K562 (cell line): ENCODE results near the gene AKAP12.

Source experiments
- BCL6 ChIP-seq: fragments of 250-450 bp; sonication (Bioruptor Pico); IDR thresholded peaks from 2 replicates; pipeline ENCODE4 v1.4.0; 2020
- ETV5 ChIP-seq: sonication (generic); formaldehyde crosslinking; IDR thresholded peaks from 2 replicates; pipeline ENCODE4 v1.4.0; 2020; ENCODE audit warnings: low read depth, mild to moderate bottlenecking, missing genetic modification reagents
- HCFC1 ChIP-seq: IDR thresholded peaks from 2 replicates; pipeline ENCODE4 v1.6.1; 2012; ENCODE audit warnings: low read depth, low read length, improper control_type of control experiment
- NR1H2 ChIP-seq: sonication (generic); formaldehyde crosslinking; IDR thresholded peaks from 2 replicates; pipeline ENCODE4 v1.4.0; 2020; ENCODE audit warnings: mild to moderate bottlenecking, missing genetic modification reagents
- TCF7L2 ChIP-seq: fragments of 150-350 bp; IDR thresholded peaks from 2 replicates; pipeline ENCODE4 v1.6.1; 2016; ENCODE audit warnings: low read depth, mild to moderate bottlenecking, low read length, moderate library complexity
- ZNF140 ChIP-seq: fragments of 250-450 bp; sonication (Bioruptor Pico); IDR thresholded peaks from 2 replicates; pipeline ENCODE4 v1.8.0; 2021; ENCODE audit warnings: moderate library complexity, mild to moderate bottlenecking, inconsistent platforms
- ZNF232 ChIP-seq: sonication (generic); formaldehyde crosslinking; IDR thresholded peaks from 2 replicates; pipeline ENCODE4 v1.8.0; 2022; ENCODE audit warnings: mild to moderate bottlenecking, missing genetic modification reagents

DNA sequence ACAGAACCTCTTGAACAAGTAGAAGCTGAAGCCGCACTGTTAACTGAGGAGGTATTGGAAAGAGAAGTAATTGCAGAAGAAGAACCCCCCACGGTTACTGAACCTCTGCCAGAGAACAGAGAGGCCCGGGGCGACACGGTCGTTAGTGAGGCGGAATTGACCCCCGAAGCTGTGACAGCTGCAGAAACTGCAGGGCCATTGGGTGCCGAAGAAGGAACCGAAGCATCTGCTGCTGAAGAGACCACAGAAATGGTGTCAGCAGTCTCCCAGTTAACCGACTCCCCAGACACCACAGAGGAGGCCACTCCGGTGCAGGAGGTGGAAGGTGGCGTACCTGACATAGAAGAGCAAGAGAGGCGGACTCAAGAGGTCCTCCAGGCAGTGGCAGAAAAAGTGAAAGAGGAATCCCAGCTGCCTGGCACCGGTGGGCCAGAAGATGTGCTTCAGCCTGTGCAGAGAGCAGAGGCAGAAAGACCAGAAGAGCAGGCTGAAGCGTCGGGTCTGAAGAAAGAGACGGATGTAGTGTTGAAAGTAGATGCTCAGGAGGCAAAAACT lies 111.5 kb downstream of the AKAP12 start:
- TF ChIP-seq ZNF232 (CRISPR knock-in tag) (no peak), ZNF140 (CRISPR knock-in tag) (no peak), TCF7L2 (no peak), ETV5 (CRISPR knock-in tag) (no peak), HCFC1 (no peak), NR1H2 (no peak), BCL6 (no peak)
